Middle frontal gyrus (tissue), 1 donor: ENCODE data around the gene TPK1.
"Not testable (repeated sequence)": the region's sequence is repeated elsewhere in the genome, so short reads cannot be mapped to it uniquely, and the experiment has no call there.

Experiments used
- DNase-seq: peaks from one replicate; pipeline ENCODE4 v3.0.0-alpha.2; 2015; ENCODE audit warnings: low spot score; ENCODE audit errors: extremely low spot score

Gene TPK1

DNA sequence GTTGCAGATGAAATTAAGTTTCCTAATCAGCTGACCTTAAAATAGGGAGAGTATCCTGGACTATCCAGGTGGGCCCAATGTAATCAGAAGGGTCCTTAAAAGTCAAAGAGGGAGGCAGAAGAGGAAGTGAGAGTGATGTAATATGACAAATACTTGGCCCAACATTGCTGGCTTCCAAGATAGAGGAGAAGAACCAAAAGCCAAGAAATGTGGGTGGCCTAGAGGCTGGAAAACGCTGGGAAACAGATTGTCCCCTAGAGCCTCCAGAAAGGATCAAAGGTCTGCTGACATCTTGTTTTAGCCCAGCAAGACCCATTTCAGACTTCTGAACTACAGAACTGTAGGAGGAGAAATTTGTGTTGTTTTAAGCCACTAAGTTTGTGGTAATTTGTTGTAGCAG is 352.7 kb downstream of the TPK1 start:
- no peak for DNase-seq

- DNase-seq, result no peak
Observed at GRCh38 chr7:144481833-144482232, 354.0 kb downstream of the TPK1 start.

DNA sequence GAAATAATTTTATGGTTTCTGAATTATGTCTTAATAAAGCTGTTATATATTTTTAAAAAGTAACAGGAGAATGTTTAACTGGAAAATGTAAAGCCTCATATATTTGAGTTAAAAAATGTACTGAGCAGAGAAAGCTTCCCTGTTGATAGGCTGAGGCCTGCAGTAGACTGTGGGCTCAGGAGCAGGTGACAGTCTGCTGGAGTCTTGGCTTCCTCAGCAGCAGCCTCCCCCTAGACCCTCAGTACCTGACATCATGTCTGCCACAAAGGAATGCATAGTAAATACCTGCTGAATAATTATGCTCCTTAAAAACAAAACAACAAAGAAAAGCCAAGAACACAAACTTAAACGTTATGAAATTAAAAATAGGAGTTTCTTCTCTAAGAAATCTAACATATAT is 358.5 kb downstream of the TPK1 start:
- DNase-seq, result no peak

GRCh38 chr7:144474800-144475615 is 360.8 kb downstream of the TPK1 start:
- DNase-seq, result no peak

DNA sequence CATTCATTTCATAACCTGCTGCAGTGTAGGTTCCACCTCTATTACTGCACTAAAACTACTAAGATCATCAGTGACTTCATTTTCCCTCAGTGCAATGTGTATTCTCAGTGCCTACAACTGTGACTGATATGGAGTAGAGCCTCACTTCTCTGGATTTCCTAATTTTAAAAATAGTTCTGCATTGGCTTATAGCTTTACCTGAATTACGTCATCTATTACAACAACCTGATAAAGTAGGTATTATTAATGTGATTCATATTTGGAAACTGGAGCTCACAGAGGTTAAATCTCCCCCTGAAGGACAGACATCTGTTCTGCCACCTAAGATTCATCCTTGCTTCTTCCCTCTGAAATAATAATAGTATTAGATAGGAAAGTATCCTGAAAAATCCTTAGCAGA is 361.5 kb downstream of the TPK1 start:
- no peak for DNase-seq

DNA sequence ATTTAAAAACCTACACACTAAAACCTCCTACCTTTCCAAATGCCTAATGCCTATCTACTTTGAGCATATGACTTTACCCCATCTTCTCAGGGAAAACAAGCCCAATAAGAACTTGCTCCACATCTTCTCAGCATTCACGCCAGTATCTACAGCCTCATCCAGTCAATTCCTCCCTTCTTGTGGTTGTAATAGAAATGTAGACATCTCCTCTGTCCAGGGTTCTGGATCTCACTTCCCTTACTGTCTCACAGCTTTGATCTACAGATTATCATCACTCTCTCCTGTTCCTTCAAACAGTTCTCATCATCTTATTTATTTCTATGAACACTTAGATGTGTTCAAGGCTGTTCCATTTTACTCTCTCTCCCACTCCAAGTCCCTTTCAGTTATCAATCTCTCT is 361.9 kb downstream of the TPK1 start:
- no peak for DNase-seq

DNA sequence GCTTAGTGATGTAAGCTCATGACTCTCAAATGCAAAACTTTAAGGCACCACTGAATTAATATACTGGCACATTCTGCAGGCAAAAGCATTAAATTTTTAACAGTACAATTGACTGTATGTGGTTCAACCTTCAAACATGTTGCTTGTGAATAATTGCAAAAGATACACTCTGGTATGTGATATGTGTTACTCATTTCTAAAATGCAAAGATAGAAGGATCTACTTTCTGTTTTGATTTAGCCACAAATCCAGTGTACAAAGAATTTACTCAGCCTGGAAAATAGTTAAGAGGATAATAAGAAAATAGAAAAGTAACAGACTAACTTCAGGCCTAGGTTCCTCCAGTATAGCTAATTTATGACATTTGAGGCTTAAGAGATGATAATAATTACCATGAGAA is 365.8 kb downstream of the TPK1 start:
- DNase-seq, result no peak

GRCh38 chr7:144468990-144469732 is 366.7 kb downstream of the TPK1 start:
- DNase-seq, result no peak

GRCh38 chr7:144459635-144460034 is 376.2 kb downstream of the TPK1 start:
- DNase-seq, result no peak

DNA sequence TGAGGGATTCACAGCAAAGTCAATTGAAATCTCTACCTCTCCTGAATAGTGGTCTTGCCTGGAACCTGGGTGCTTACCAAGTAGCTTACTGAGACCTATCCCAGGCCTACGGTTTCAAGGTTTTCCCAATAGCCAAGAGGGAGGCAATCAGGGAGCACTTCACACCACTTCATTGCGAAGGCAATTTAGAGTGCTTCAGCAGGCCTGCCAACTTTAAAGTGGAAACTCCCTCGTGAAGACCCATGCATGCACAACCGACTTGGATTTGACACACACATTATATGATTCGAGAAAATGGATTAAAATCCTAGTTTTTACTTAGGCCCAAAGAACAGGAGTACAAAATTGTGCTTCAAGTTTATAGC is 380.8 kb downstream of the TPK1 start:
- no peak for DNase-seq

- no peak for DNase-seq
Observed at GRCh38 chr7:144454256-144455039, 381.4 kb downstream of the TPK1 start.

- no peak for DNase-seq
Observed at GRCh38 chr7:144452064-144452463, 383.8 kb downstream of the TPK1 start.

DNA sequence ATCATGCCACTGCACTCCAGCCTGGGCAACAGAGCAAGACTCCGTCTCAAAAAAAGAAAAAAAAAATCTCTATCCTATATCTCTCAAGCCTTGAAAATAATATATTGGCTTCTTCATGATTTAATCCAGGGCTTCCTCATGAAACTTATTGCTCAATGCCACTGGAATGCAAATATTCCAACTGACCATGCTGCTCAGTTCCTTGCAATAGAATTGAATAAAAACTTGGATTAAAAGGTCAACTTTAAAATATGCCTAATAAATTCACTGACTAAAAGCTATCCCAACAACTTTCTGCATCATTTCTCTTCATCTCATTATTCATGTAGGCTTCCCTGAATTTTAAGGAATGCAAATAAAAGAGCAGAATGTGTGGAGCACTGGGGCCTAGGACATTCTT is 390.3 kb downstream of the TPK1 start:
- DNase-seq, result no peak

DNA sequence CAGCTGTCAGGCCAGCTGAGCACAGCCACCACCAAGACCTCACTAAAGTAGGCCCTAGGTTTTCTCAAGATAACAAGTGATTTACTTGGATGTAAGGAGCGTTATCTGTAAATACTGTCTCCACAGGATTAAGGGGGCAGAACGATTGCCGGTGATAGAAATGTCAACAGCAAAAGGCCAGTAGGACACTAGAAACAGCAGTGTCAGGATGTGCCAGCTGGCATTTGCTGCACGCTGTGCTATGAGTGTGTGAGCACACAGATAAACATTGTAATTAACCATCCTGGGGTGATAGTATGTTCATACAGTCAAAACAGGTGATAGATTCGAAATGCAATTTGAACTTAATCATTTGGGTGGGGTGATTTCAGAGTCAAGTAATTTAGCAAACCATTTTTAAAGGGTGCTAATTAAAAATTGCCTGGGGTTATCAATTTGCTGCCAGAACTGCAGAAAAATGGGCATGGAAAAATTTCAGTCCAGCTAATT is 396.1 kb downstream of the TPK1 start:
- no peak for DNase-seq

GRCh38 chr7:144438759-144439158 is 397.1 kb downstream of the TPK1 start:
- DNase-seq, result no peak

- DNase-seq, result peak; percentile 18
Observed at GRCh38 chr7:144437370-144438191, 398.3 kb downstream of the TPK1 start.

- no peak for DNase-seq
Observed at GRCh38 chr7:144436500-144436899, 399.4 kb downstream of the TPK1 start.

DNA sequence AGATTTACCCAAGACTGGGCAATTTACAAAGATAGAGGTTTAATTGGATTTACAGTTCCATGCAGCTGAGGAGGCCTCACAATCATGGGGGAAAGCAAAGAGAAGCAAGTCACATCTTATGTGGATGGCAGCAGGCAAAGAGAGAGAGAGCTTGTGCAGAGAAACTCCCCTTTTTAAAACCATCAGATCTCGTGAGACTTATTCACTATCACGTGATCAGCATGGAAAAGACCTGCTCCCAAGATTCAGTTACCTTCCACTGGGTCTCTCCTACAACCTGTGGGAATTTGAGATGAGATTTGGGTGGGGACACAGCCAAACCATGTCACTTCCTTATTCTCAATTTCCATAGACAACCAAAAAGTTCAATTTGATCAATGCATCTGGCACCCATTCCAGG is 407.4 kb downstream of the TPK1 start:
- no peak for DNase-seq

DNA sequence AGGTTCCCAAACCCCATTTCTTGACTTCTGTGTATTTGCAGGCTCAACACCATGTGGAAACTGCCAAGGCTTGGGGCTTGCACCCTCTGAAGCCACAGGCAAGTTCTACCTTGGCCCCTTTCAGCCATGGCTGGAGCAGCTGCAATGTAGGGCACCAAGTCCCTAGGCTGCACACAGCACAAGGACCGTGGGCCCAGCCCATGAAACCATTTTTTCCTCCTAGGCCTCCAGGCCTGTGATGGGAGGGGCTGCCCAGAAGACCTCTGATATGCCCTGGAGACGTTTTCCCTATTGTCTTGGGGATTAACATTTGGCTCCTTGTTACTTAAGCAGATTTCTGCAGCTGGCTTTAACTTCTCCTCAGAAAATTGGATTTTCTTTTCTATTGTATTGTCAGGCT is 408.3 kb downstream of the TPK1 start:
- not testable (repeated sequence) for DNase-seq

DNA sequence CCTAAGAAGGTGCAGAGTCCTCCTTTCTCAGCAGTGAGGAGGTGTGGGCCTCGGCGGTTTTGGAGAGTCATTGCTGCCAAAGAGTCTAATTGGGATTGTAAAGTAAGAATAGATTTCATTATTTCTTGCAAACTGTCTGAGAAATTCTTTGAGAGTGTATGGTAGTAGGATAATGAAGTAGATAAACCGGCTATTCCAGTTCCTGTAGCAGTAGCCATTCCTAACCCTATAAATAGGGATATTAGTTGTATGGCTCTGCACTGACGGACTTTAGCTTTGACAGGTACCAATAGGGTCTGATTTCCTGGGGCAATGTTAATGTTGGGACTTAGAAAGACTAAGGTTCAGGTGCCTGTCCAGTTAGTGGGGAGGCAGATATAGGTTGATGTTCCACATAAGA is 416.9 kb downstream of the TPK1 start:
- DNase-seq, result not testable (repeated sequence)

DNA sequence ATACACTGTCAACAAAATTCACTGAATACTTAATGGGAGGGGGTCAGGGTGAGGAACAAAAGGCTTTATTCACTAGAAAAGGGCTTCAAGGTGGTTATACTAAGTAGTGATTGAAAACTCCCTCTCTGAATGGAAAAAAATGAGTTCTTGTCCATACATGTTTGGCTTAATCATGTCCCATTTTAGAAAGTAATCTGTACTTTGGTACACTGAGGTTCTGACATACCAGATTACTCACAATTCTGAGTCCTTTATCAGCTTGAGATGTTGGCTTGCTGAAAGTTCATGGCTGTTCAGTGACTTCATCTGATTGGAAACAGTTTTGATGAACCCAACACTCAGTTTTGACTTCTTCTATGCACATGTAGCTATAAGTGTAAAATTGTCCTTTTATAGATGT is 419.5 kb downstream of the TPK1 start:
- no peak for DNase-seq
